Measurements from ENCODE around the gene MKS1.

GRCh38 chr17:58253082-58253481 lies 34.0 kb upstream of the MKS1 start:
- TF ChIP-seq CTCF (IDR thresholded peaks at IDR 0.05) (no peak), POLR2AphosphoS5 (IDR thresholded peaks at IDR 0.05; ENCODE audit: low read depth, low read length) (no peak), REST (IDR thresholded peaks at IDR 0.05; ENCODE audit: insufficient read depth in 1 of 2, low read depth in 2 of 2, low read length in 1 of 2) (no peak), SIN3A (IDR thresholded peaks at IDR 0.05; ENCODE audit: borderline replicate concordance, insufficient read depth, low read depth, low read length) (no peak)
